Measurements from ENCODE around the gene CYP2S1. TPM values are rescaled to one million over a fixed set of nuclear protein-coding genes. Genes with fewer than 3 reads are reported as not detected.

CYP2S1 gene
- total and polyA plus RNA-seq, 7 donors, result 0.10 to 1.1 (median 0.50) TPM

GRCh38 chr19:41194157-41194552, 1.1 kb downstream of the CYP2S1 start:
- intact Hi-C loops (cut with DNase I), result no loop called here
- TF ChIP-seq, protein P1, sequence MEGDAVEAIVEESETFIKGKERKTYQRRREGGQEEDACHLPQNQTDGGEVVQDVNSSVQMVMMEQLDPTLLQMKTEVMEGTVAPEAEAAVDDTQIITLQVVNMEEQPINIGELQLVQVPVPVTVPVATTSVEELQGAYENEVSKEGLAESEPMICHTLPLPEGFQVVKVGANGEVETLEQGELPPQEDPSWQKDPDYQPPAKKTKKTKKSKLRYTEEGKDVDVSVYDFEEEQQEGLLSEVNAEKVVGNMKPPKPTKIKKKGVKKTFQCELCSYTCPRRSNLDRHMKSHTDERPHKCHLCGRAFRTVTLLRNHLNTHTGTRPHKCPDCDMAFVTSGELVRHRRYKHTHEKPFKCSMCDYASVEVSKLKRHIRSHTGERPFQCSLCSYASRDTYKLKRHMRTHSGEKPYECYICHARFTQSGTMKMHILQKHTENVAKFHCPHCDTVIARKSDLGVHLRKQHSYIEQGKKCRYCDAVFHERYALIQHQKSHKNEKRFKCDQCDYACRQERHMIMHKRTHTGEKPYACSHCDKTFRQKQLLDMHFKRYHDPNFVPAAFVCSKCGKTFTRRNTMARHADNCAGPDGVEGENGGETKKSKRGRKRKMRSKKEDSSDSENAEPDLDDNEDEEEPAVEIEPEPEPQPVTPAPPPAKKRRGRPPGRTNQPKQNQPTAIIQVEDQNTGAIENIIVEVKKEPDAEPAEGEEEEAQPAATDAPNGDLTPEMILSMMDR (IDR thresholded peaks at IDR 0.05), result no peak
- ATAC-seq (no peak), DNase-seq (no peak)
- no peaks in the 10 kb centered on the region for H3K36me3 ChIP-seq (ENCODE audit: insufficient read depth in 1 of 2, low read depth in 1 of 2)
- WGBS, 3 donors, result 37 to 47% (median 38%) methylated on average over 6 of the region's 6 CpGs
- no peak overlapping the region for H3K27ac ChIP-seq
- peaks cover 0 to 72% (median 17%) of the 10 kb centered on the region in 3 donors for H3K27me3 ChIP-seq (ENCODE audit: insufficient read depth in 3 of 3, low read length in 2 of 3)
- H3K9me3 ChIP-seq, result no peaks in the 10 kb centered on the region
- no peak overlapping the region for H3K4me3 ChIP-seq
- H3K4me1 ChIP-seq, result no peaks in the 10 kb centered on the region

- ATAC-seq (no peak), DNase-seq (no peak)
- no peak overlapping the region for H3K27ac ChIP-seq
- H3K4me1 ChIP-seq, result no peaks in the 10 kb centered on the region
- TF ChIP-seq, protein P1 (IDR thresholded peaks at IDR 0.05), result no peak
- H3K27me3 ChIP-seq (ENCODE audit: insufficient read depth in 3 of 3, low read length in 2 of 3), result peaks cover 0 to 56% (median 14%) of the 10 kb centered on the region in 3 donors
- no peaks in the 10 kb centered on the region for H3K9me3 ChIP-seq
- no peak overlapping the region for H3K4me3 ChIP-seq
- 60 to 65% (median 63%) methylated on average over 10 of the region's 10 CpGs for WGBS, 3 donors
- intact Hi-C loops (cut with DNase I), result no loop called here
- no peaks in the 10 kb centered on the region for H3K36me3 ChIP-seq (ENCODE audit: insufficient read depth in 1 of 2, low read depth in 1 of 2)
Measured at GRCh38 chr19:41195675-41196497, 2.9 kb downstream of the CYP2S1 start.

DNA sequence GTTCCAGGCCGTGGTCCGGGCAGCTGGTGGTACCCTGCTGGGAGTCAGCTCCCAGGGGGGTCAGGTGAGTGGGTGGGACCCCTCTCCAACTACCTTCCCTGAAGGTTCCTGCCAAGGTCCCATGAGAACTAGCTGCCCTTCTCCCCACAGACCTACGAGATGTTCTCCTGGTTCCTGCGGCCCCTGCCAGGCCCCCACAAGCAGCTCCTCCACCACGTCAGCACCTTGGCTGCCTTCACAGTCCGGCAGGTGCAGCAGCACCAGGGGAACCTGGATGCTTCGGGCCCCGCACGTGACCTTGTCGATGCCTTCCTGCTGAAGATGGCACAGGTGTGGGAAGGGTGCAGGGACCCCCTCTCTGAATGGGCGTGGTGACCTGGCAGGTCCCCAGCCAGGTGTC, 5.5 kb downstream of the CYP2S1 start:
- ATAC-seq (no peak), DNase-seq (no peak)
- Histone ChIP-seq H3K36me3 (ENCODE audit: insufficient read depth in 1 of 2, low read depth in 1 of 2) (no peaks in the 10 kb centered on the region), H3K4me3 (no peak overlapping the region), H3K27me3 (ENCODE audit: insufficient read depth in 3 of 3, low read length in 2 of 3) (peaks cover 0 to 35% (median 4%) of the 10 kb centered on the region in 3 donors), H3K27ac (no peak overlapping the region), H3K9me3 (no peaks in the 10 kb centered on the region), H3K4me1 (no peaks in the 10 kb centered on the region)
- intact Hi-C loops (cut with DNase I), result no loop called here
- 61 to 66% (median 62%) methylated on average over 10 to 11 of the region's 11 CpGs for WGBS, 3 donors
- TF ChIP-seq, protein P1 (IDR thresholded peaks at IDR 0.05), result no peak

- H3K4me3 ChIP-seq, result no peak overlapping the region
- intact Hi-C loops (cut with DNase I), result loop anchor here (5.0 to 10.0 kb wide), 2 partner anchors 104 to 231 kb away; partner anchors contain the start of gene DMAC2 (in 1 of the 2)
- H3K4me1 ChIP-seq, result no peaks in the 10 kb centered on the region
- TF ChIP-seq, protein P1 (IDR thresholded peaks at IDR 0.05), result no peak
- H3K27ac ChIP-seq, result no peak overlapping the region
- no peaks in the 10 kb centered on the region for H3K36me3 ChIP-seq (ENCODE audit: insufficient read depth in 1 of 2, low read depth in 1 of 2)
- peaks cover 0 to 4% (median 0%) of the 10 kb centered on the region in 3 donors for H3K27me3 ChIP-seq (ENCODE audit: insufficient read depth in 3 of 3, low read length in 2 of 3)
- no peak for DNase-seq
- no peaks in the 10 kb centered on the region for H3K9me3 ChIP-seq
- ATAC-seq, result no peak
- 83 to 88% (median 84%) methylated on average over 18 of the region's 18 CpGs for WGBS, 3 donors
Measured at GRCh38 chr19:41203371-41203770, 10.4 kb downstream of the CYP2S1 start.

Data from psoas muscle (tissue), 8 donors.